GM10847 (cell line): Measurements from ENCODE around the gene ZNF335.

Experiments
- POLR2A ChIP-seq: IDR thresholded peaks from 2 replicates; pipeline ENCODE4 v1.6.1; 2011; ENCODE audit not compliant: insufficient read length; ENCODE audit errors: extremely low read depth

The ZNF335 gene

GRCh38 chr20:45971675-45972499 lies at the start of gene ZNF335:
Gene ZNF335, minus strand, starts transcription at chr20:45972203. Its CDS starts 793 bp downstream, at chr20:45971410.
- peak; percentile 46 for TF ChIP-seq POLR2A

- TF ChIP-seq POLR2A: no peak
These were observed 48.6 kb upstream of the ZNF335 start for GRCh38 chr20:46020555-46020954.

GRCh38 chr20:46018611-46019010 lies 46.6 kb upstream of the ZNF335 start:
- TF ChIP-seq POLR2A: no peak

- no peak for TF ChIP-seq POLR2A
These were observed 46.1 kb upstream of the ZNF335 start for GRCh38 chr20:46018112-46018511.

GRCh38 chr20:46017272-46017671 lies 45.3 kb upstream of the ZNF335 start:
- no peak for TF ChIP-seq POLR2A

GRCh38 chr20:46014517-46015396 lies 42.8 kb upstream of the ZNF335 start:
- no peak for TF ChIP-seq POLR2A

GRCh38 chr20:46013829-46014516 lies 42.0 kb upstream of the ZNF335 start:
- no peak for TF ChIP-seq POLR2A

- no peak for TF ChIP-seq POLR2A
These were observed 41.4 kb upstream of the ZNF335 start for GRCh38 chr20:46013322-46013828.

GRCh38 chr20:46012921-46013320 lies 40.9 kb upstream of the ZNF335 start:
- no peak for TF ChIP-seq POLR2A

- no peak for TF ChIP-seq POLR2A
These were observed 39.9 kb upstream of the ZNF335 start for GRCh38 chr20:46011631-46012482.

- TF ChIP-seq POLR2A: no peak
These were observed 38.7 kb upstream of the ZNF335 start for GRCh38 chr20:46010491-46011391.

- TF ChIP-seq POLR2A: no peak
These were observed 37.8 kb upstream of the ZNF335 start for GRCh38 chr20:46009816-46010215.

- TF ChIP-seq POLR2A: no peak
These were observed 35.7 kb upstream of the ZNF335 start for GRCh38 chr20:46007671-46008070.
